ENCODE results near the gene UCK1.

UCK1 gene

DNA sequence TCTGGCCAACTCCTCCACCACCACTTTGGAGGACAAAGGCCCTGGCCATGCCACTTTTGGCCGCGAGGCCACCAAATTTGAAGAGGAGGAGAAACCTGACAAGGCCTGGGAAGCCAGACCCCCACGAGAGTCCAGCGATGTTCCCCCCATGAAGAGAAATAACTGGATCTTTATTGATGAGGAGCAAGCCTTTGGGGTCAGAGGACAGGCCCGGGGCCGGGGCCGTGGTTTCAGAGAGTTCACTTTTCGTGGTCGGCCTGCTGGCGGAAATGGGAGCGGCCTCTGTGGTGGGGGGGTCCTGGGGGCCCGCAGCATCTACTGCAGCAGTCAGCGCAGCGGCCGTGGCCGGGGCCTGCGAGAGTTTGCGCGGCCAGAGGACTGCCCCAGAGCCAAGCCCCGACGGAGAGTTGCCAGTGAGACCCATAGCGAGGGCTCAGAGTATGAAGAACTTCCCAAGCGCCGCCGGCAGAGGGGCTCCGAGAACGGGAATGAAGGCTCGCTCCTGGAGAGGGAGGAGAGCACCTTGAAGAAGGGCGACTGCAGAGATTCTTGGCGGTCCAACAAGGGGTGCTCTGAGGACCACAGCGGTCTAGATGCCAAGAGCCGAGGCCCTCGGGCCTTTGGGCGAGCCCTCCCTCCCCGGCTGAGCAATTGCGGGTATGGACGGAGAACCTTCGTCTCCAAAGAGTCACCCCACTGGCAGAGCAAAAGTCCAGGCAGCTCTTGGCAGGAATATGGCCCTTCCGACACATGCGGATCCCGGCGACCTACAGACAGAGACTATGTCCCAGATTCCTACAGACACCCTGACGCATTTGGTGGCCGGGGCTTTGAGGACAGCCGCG lies 55.7 kb downstream of the UCK1 start:
- no peak for DNase-seq

DNA sequence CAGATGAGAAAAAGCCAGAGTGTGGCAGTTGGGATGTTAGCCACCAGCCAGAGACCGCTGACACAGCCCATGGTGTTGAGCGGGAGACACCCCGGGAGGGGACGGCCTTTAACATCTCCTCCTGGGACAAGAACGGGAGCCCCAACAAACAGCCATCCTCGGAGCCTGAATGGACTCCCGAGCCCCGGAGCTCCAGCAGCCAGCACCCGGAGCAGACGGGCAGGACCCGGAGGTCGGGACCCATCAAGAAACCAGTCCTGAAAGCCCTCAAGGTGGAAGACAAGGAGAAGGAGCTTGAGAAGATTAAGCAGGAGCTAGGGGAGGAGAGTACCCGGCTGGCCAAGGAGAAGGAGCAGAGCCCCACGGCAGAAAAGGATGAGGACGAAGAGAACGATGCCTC lies 56.4 kb downstream of the UCK1 start:
- no peak for DNase-seq

DNA sequence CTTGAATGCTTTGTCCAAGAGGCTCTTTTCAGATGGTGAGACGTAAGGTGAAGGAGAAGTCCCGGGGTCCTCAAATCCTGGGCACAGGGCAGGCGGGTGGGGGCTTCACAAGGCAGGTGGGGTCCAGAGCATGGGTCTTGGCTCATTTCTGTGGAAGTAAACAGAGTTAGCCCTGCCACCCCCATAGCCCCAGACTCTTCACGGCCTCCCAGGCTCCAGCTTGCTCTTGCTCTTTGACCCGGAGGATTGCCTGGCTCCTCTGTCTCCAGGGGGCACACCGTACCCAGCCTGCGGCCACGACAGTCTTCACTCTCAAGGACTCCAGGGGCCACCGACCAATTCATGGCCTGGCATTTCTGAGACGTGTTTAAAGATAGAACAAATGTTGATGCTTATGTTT lies 57.2 kb downstream of the UCK1 start:
- DNase-seq, result no peak
